Measurements from ENCODE around the gene PDE6A.

DNA sequence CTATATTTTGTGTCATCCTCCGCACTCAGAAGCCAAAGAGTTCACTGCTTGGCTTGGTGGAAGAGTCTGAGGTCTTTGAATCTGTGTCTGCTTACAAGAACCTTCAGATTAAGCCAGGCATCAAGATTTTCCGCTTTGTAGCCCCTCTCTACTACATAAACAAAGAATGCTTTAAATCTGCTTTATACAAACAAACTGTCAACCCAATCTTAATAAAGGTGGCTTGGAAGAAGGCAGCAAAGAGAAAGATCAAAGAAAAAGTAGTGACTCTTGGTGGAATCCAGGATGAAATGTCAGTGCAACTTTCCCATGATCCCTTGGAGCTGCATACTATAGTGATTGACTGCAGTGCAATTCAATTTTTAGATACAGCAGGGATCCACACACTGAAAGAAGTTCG, 36.6 kb upstream of the PDE6A start:
- TF ChIP-seq, protein P1, sequence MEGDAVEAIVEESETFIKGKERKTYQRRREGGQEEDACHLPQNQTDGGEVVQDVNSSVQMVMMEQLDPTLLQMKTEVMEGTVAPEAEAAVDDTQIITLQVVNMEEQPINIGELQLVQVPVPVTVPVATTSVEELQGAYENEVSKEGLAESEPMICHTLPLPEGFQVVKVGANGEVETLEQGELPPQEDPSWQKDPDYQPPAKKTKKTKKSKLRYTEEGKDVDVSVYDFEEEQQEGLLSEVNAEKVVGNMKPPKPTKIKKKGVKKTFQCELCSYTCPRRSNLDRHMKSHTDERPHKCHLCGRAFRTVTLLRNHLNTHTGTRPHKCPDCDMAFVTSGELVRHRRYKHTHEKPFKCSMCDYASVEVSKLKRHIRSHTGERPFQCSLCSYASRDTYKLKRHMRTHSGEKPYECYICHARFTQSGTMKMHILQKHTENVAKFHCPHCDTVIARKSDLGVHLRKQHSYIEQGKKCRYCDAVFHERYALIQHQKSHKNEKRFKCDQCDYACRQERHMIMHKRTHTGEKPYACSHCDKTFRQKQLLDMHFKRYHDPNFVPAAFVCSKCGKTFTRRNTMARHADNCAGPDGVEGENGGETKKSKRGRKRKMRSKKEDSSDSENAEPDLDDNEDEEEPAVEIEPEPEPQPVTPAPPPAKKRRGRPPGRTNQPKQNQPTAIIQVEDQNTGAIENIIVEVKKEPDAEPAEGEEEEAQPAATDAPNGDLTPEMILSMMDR (IDR thresholded peaks at IDR 0.05) = no peak
- no peak for TF ChIP-seq EP300 (IDR thresholded peaks at IDR 0.05)
- TF ChIP-seq, protein P2, sequence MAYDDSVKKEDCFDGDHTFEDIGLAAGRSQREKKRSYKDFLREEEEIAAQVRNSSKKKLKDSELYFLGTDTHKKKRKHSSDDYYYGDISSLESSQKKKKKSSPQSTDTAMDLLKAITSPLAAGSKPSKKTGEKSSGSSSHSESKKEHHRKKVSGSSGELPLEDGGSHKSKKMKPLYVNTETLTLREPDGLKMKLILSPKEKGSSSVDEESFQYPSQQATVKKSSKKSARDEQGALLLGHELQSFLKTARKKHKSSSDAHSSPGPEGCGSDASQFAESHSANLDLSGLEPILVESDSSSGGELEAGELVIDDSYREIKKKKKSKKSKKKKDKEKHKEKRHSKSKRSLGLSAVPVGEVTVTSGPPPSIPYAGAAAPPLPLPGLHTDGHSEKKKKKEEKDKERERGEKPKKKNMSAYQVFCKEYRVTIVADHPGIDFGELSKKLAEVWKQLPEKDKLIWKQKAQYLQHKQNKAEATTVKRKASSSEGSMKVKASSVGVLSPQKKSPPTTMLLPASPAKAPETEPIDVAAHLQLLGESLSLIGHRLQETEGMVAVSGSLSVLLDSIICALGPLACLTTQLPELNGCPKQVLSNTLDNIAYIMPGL (CRISPR knock-in tag; IDR thresholded peaks at IDR 0.05; ENCODE audit: borderline replicate concordance) = no peak

All from A549 (cell line).